H9 (cell line): ENCODE results near the gene GNAS. TPM values are rescaled to one million over a fixed set of nuclear protein-coding genes. Genes with fewer than 3 reads are reported as not detected.
A peak's percentile ranks its signal among the peaks of the same experiment; 100 is the strongest.

Experiments
- DNase-seq: peaks from one replicate; pipeline ENCODE4 v3.0.0-alpha.2; 2017
- H2AFZ ChIP-seq: one replicate; pipeline ENCODE4 v1.6.1; 2013; ENCODE audit warnings: mild to moderate bottlenecking, low read length, control low read depth, moderate library complexity
- H2AK5ac ChIP-seq: 2 replicates; pipeline ENCODE4 v1.6.1; 2013; ENCODE audit warnings: low read length, control low read depth, mixed read lengths; ENCODE audit not compliant: insufficient read length
- H2BK120ac ChIP-seq: one replicate; pipeline ENCODE4 v1.6.1; 2013; ENCODE audit warnings: low read depth, mild to moderate bottlenecking, low read length, control low read depth, inconsistent platforms; ENCODE audit not compliant: poor library complexity, severe bottlenecking
- H2BK12ac ChIP-seq: 2 replicates; pipeline ENCODE4 v1.6.1; 2013; ENCODE audit warnings: low read length, control low read depth, mixed read lengths, low read depth; ENCODE audit not compliant: insufficient read length
- H2BK15ac ChIP-seq: 2 replicates; pipeline ENCODE4 v1.6.1; 2013; ENCODE audit warnings: low read depth, low read length, control low read depth
- H2BK20ac ChIP-seq: one replicate; pipeline ENCODE4 v1.6.1; 2013; ENCODE audit warnings: low read depth, mild to moderate bottlenecking, low read length, control low read depth, inconsistent platforms; ENCODE audit not compliant: poor library complexity, severe bottlenecking
- H2BK5ac ChIP-seq: 2 replicates; pipeline ENCODE4 v1.6.1; 2013; ENCODE audit warnings: low read length, control low read depth, mixed read lengths; ENCODE audit not compliant: insufficient read length
- H3K14ac ChIP-seq: 2 replicates; pipeline ENCODE4 v1.6.1; 2013; ENCODE audit warnings: low read length, control low read depth; ENCODE audit not compliant: insufficient read depth
- H3K18ac ChIP-seq: 2 replicates; pipeline ENCODE4 v1.6.1; 2013; ENCODE audit warnings: low read depth, mild to moderate bottlenecking, mixed read lengths, low read length, control low read depth; ENCODE audit not compliant: insufficient read length
- H3K23ac ChIP-seq: 2 replicates; pipeline ENCODE4 v1.6.1; 2013; ENCODE audit warnings: low read length, control low read depth, mixed read lengths, low read depth; ENCODE audit not compliant: insufficient read length
- H3K23me2 ChIP-seq: 2 replicates; pipeline ENCODE4 v1.6.1; 2013; ENCODE audit warnings: low read depth, mild to moderate bottlenecking, mixed read lengths, low read length, control low read depth; ENCODE audit not compliant: insufficient read length, poor library complexity, severe bottlenecking
- H3K27ac ChIP-seq: 2 replicates; pipeline ENCODE4 v1.5.1; 2013; ENCODE audit warnings: low read length, control low read depth, mixed read lengths, low read depth; ENCODE audit not compliant: insufficient read length
- H3K27me3 ChIP-seq: 2 replicates; pipeline ENCODE4 v1.6.1; 2013; ENCODE audit warnings: low read length, control low read depth, inconsistent platforms; ENCODE audit not compliant: insufficient read depth
- H3K4ac ChIP-seq: 2 replicates; pipeline ENCODE4 v1.6.1; 2013; ENCODE audit warnings: low read depth, mild to moderate bottlenecking, control low read depth, inconsistent platforms, low read length, moderate library complexity
- H3K4me1 ChIP-seq: 2 replicates; pipeline ENCODE4 v1.6.1; 2013; ENCODE audit warnings: low read length, control low read depth, inconsistent platforms; ENCODE audit not compliant: insufficient read depth
- H3K4me2 ChIP-seq: 2 replicates; pipeline ENCODE4 v1.6.1; 2013; ENCODE audit warnings: low read length, control low read depth, mixed read lengths; ENCODE audit not compliant: insufficient read length, insufficient read depth
- H3K56ac ChIP-seq: 2 replicates; pipeline ENCODE4 v1.6.1; 2013; ENCODE audit warnings: low read depth, mild to moderate bottlenecking, mixed read lengths, low read length, control low read depth; ENCODE audit not compliant: insufficient read length
- H3K79me1 ChIP-seq: 2 replicates; pipeline ENCODE4 v1.6.1; 2013; ENCODE audit warnings: low read depth, mild to moderate bottlenecking, moderate library complexity, low read length, control low read depth, inconsistent platforms; ENCODE audit not compliant: insufficient read depth, poor library complexity, severe bottlenecking
- H3K79me2 ChIP-seq: 2 replicates; pipeline ENCODE4 v1.6.1; 2013; ENCODE audit warnings: low read length, control low read depth, inconsistent platforms; ENCODE audit not compliant: insufficient read depth
- H3K9ac ChIP-seq: 2 replicates; pipeline ENCODE4 v1.6.1; 2013; ENCODE audit warnings: low read length, control low read depth, mixed read lengths; ENCODE audit not compliant: insufficient read length; ENCODE audit errors: extremely low read depth
- H3K9me3 ChIP-seq: one replicate; pipeline ENCODE4 v1.6.1; 2013; ENCODE audit warnings: low read depth, low read length, inconsistent platforms; ENCODE audit not compliant: control insufficient read depth
- H3T11ph ChIP-seq: one replicate; pipeline ENCODE4 v1.6.1; 2013; ENCODE audit warnings: mild to moderate bottlenecking, low read length, control low read depth, inconsistent platforms
- H4K20me1 ChIP-seq: one replicate; pipeline ENCODE4 v1.6.1; 2013; ENCODE audit not compliant: control insufficient read depth, insufficient read length, insufficient read depth
- H4K5ac ChIP-seq: 2 replicates; pipeline ENCODE4 v1.6.1; 2013; ENCODE audit warnings: low read depth, mild to moderate bottlenecking, mixed read lengths, low read length, control low read depth; ENCODE audit not compliant: insufficient read length
- H4K8ac ChIP-seq: replicated peaks from 2 replicates; pipeline ENCODE4 v1.6.1; 2013; ENCODE audit warnings: low read length, control low read depth, mixed read lengths, low read depth; ENCODE audit not compliant: insufficient read length
- H4K91ac ChIP-seq: 2 replicates; pipeline ENCODE4 v1.6.1; 2013; ENCODE audit warnings: low read depth, mild to moderate bottlenecking, moderate library complexity, mixed read lengths, low read length, control low read depth; ENCODE audit not compliant: insufficient read length
- H3K27ac Mint-ChIP-seq, 3 experiments: 2 replicates in 2 of 3; 3 replicates in 1 of 3; pipeline ENCODE4 v1.8.0; 2020 to 2021; ENCODE audit warnings: mixed read lengths in 3 of 3, mild to moderate bottlenecking in 1 of 3, moderate library complexity in 1 of 3
- H3K27me3 Mint-ChIP-seq: 2 replicates; pipeline ENCODE4 v1.8.0; 2021; ENCODE audit warnings: low read depth, mild to moderate bottlenecking, moderate library complexity, mixed read lengths
- H3K36me3 Mint-ChIP-seq, 3 experiments: 2 replicates in 2 of 3; 3 replicates in 1 of 3; pipeline ENCODE4 v1.8.0; 2020 to 2021; ENCODE audit warnings: low read depth in 3 of 3, mixed read lengths in 3 of 3; ENCODE audit not compliant: insufficient read depth in 1 of 3
- H3K4me1 Mint-ChIP-seq, 2 experiments: 2 replicates each; pipeline ENCODE4 v1.8.0; 2020; ENCODE audit warnings: mixed read lengths in 2 of 2
- H3K4me3 Mint-ChIP-seq, 2 experiments: 2 replicates in 1 of 2; 3 replicates in 1 of 2; pipeline ENCODE4 v1.8.0; 2020 to 2021; ENCODE audit warnings: mild to moderate bottlenecking in 2 of 2, mixed read lengths in 2 of 2, moderate library complexity in 1 of 2
- H3K9me3 Mint-ChIP-seq, 2 experiments: 2 replicates in 1 of 2; 3 replicates in 1 of 2; pipeline ENCODE4 v1.8.0; 2020; ENCODE audit warnings: mild to moderate bottlenecking in 2 of 2, mixed read lengths in 2 of 2, moderate library complexity in 1 of 2
- CTCF ChIP-seq: fragments of 200-600 bp; sonication (generic); conservative IDR thresholded peaks from 3 replicates; pipeline ENCODE4 v1.8.0; 2021; ENCODE audit warnings: antibody characterized with exemption, mild to moderate bottlenecking
- WGBS: extraction: QIAGEN DNeasy Blood & Tissue Kit; methylation state at CpG from one replicate; pipeline ENCODE4 v1.1.7; 2013; ENCODE audit warnings: missing lambda C conversion rate, low lambda C conversion rate, mixed read lengths; ENCODE audit not compliant: insufficient read length; ENCODE audit errors: extremely low coverage; 5-methylcytosine and 5-hydroxymethylcytosine counted together
- long read RNA-seq: library from polyadenylated mRNA; unstranded; transcript quantifications from one replicate; pipeline ENCODE4 v2.0.0, GENCODE V29; 2020
- total RNA-seq: library from RNA; stranded (reverse); gene quantifications from 2 replicates; pipeline ENCODE4 v1.2.1, GENCODE V29; 2021

Gene GNAS
- 918 and 920 TPM in 2 replicates for total RNA-seq
- long read RNA-seq, full-length matches to known transcripts: 192 of 493 reads
- long read RNA-seq, partial matches to known transcripts: 68 of 493 reads
- long read RNA-seq, other reads (novel, unspliced or antisense): 233 of 493 reads

GRCh38 chr20:58852543-58853271, at the start of gene GNAS:
Gene GNAS, plus strand, starts transcription at chr20:58852716.
- Histone ChIP-seq H2BK15ac (no peak within 1 kb of the TSS), H3K14ac (no peak within 1 kb of the TSS), H3K4me2 (peak within 1 kb of the TSS; percentile 71), H2BK5ac (no peak within 1 kb of the TSS), H3K79me2 (peaks cover 24% of the 10 kb centered on the region; the same call in 1 of the 2 replicates), H3K27ac (no peak within 1 kb of the TSS), H2BK20ac (no peak within 1 kb of the TSS), H4K5ac (no peak within 1 kb of the TSS), H2AFZ (no peak within 1 kb of the TSS), H3K9ac (no peak within 1 kb of the TSS), H2AK5ac (no peak within 1 kb of the TSS), H3K18ac (no peak within 1 kb of the TSS), H3T11ph (no peak within 1 kb of the TSS), H2BK12ac (no peak within 1 kb of the TSS), H3K9me3 (no peaks in the 10 kb centered on the region), H3K4me1 (peaks cover 2% of the 10 kb centered on the region; the same call in 1 of the 2 replicates), H4K91ac (no peak within 1 kb of the TSS), H4K20me1 (no peaks in the 10 kb centered on the region), H3K27me3 (peaks cover 35% of the 10 kb centered on the region; the same call in 1 of the 2 replicates), H3K4ac (no peak within 1 kb of the TSS), H3K79me1 (no peaks in the 10 kb centered on the region), H4K8ac (no peak within 1 kb of the TSS), H3K23ac (no peak within 1 kb of the TSS), H3K23me2 (peaks cover 33% of the 10 kb centered on the region), H2BK120ac (no peak within 1 kb of the TSS), H3K56ac (no peak within 1 kb of the TSS)
- Mint-ChIP-seq H3K4me1 (peaks cover 47 to 63% of the 10 kb centered on the region in 2 experiments), H3K9me3 (peaks cover 14 to 19% of the 10 kb centered on the region in 2 experiments), H3K27ac (peak within 1 kb of the TSS; percentile 88 to 90 (median 88); a peak in 6 of 7 replicates), H3K27me3 (peaks cover 71% of the 10 kb centered on the region), H3K36me3 (peaks cover 26 to 42% (median 31%) of the 10 kb centered on the region in 3 experiments), H3K4me3 (peak within 1 kb of the TSS; percentile 92 to 94)
- peak; percentile 86 for DNase-seq
- WGBS: no CpG with 5 or more reads among the region's 35 CpGs
- TF ChIP-seq CTCF: peak; percentile 87
